ENCODE data around the gene FASTK.

The FASTK gene

GRCh38 chr7:151083071-151083823 lies 2.6 kb upstream of the FASTK start, which contains the start of gene TMUB1:
TMUB1 (minus strand) TSS chr7:151083493; CDS start chr7:151082563, 930 bp downstream.
- Mint-ChIP-seq H3K36me3 (ENCODE audit: low read depth) (peaks cover 5% of the 10 kb centered on the region), H3K27me3 (peaks cover 13% of the 10 kb centered on the region), H3K4me1 (peaks cover 43% of the 10 kb centered on the region), H3K9me3 (no peaks in the 10 kb centered on the region), H3K27ac (peak within 1 kb of the TSS; percentile 91), H3K4me3 (peak within 1 kb of the TSS; percentile 95)
- DNase-seq (peak; percentile 86), ATAC-seq (peak; percentile 61)

- peak overlapping the region; percentile 91 for H3K27ac Mint-ChIP-seq
- DNase-seq (no peak), ATAC-seq (no peak)
- peak overlapping the region; percentile 95 for H3K4me3 Mint-ChIP-seq
- no peaks in the 10 kb centered on the region for H3K9me3 Mint-ChIP-seq
- H3K4me1 Mint-ChIP-seq = peaks cover 44% of the 10 kb centered on the region
- H3K27me3 Mint-ChIP-seq = peaks cover 11% of the 10 kb centered on the region
- H3K36me3 Mint-ChIP-seq (ENCODE audit: low read depth) = peaks cover 5% of the 10 kb centered on the region
Measured at GRCh38 chr7:151082141-151083070, 1.8 kb upstream of the FASTK start.

- DNase-seq (no peak), ATAC-seq (no peak)
- Mint-ChIP-seq H3K27ac (peak overlapping the region; percentile 87), H3K27me3 (peaks cover 11% of the 10 kb centered on the region), H3K4me3 (peak overlapping the region; percentile 96), H3K4me1 (peaks cover 44% of the 10 kb centered on the region), H3K9me3 (no peaks in the 10 kb centered on the region), H3K36me3 (ENCODE audit: low read depth) (peaks cover 5% of the 10 kb centered on the region)
Measured at GRCh38 chr7:151081170-151082101, 827 bp upstream of the FASTK start.

GRCh38 chr7:151080067-151080521 lies 515 bp downstream of the FASTK start:
- DNase-seq (peak; percentile 25), ATAC-seq (no peak)
- Mint-ChIP-seq H3K4me3 (peak overlapping the region; percentile 96), H3K27ac (peak overlapping the region; percentile 87), H3K4me1 (peaks cover 35% of the 10 kb centered on the region), H3K9me3 (no peaks in the 10 kb centered on the region), H3K36me3 (ENCODE audit: low read depth) (peaks cover 6% of the 10 kb centered on the region), H3K27me3 (peaks cover 5% of the 10 kb centered on the region)

GRCh38 chr7:151079199-151079910 lies 1.3 kb downstream of the FASTK start:
- ATAC-seq (no peak), DNase-seq (no peak)
- Mint-ChIP-seq H3K36me3 (ENCODE audit: low read depth) (peaks cover 6% of the 10 kb centered on the region), H3K4me3 (peak overlapping the region; percentile 96), H3K27me3 (no peaks in the 10 kb centered on the region), H3K4me1 (peaks cover 31% of the 10 kb centered on the region), H3K9me3 (no peaks in the 10 kb centered on the region), H3K27ac (peak overlapping the region; percentile 87)

- ATAC-seq = no peak
- Mint-ChIP-seq H3K4me3 (peak overlapping the region; percentile 96), H3K27me3 (no peaks in the 10 kb centered on the region), H3K4me1 (peaks cover 28% of the 10 kb centered on the region), H3K27ac (peak overlapping the region; percentile 47), H3K9me3 (no peaks in the 10 kb centered on the region), H3K36me3 (ENCODE audit: low read depth) (peaks cover 8% of the 10 kb centered on the region)
- DNase-seq = no peak
Measured at GRCh38 chr7:151078233-151079040, 2.2 kb downstream of the FASTK start.

GRCh38 chr7:151077705-151078232 lies 2.8 kb downstream of the FASTK start:
- Mint-ChIP-seq H3K27ac (peak overlapping the region; percentile 47), H3K27me3 (no peaks in the 10 kb centered on the region)

GRCh38 chr7:151076863-151077704 lies 3.5 kb downstream of the FASTK start:
- no peak overlapping the region for H3K27ac Mint-ChIP-seq
- no peaks in the 10 kb centered on the region for H3K9me3 Mint-ChIP-seq
- no peak for ATAC-seq

More at GRCh38 chr7:151077705-151078232, 2.8 kb downstream of the FASTK start:
- Mint-ChIP-seq H3K36me3 (ENCODE audit: low read depth) (peaks cover 8% of the 10 kb centered on the region), H3K4me1 (peaks cover 27% of the 10 kb centered on the region), H3K4me3 (peak overlapping the region; percentile 56), H3K9me3 (no peaks in the 10 kb centered on the region)
- ATAC-seq (no peak), DNase-seq (no peak)

GRCh38 chr7:151075978-151076426 lies 4.6 kb downstream of the FASTK start:
- Mint-ChIP-seq H3K4me1 (peaks cover 20% of the 10 kb centered on the region), H3K9me3 (no peaks in the 10 kb centered on the region), H3K4me3 (no peak overlapping the region), H3K36me3 (ENCODE audit: low read depth) (peaks cover 11% of the 10 kb centered on the region), H3K27me3 (no peaks in the 10 kb centered on the region), H3K27ac (no peak overlapping the region)
- ATAC-seq (no peak), DNase-seq (no peak)

More at GRCh38 chr7:151076863-151077704, 3.5 kb downstream of the FASTK start:
- Mint-ChIP-seq H3K27me3 (no peaks in the 10 kb centered on the region), H3K36me3 (ENCODE audit: low read depth) (peaks cover 9% of the 10 kb centered on the region), H3K4me3 (no peak overlapping the region), H3K4me1 (peaks cover 25% of the 10 kb centered on the region)
- peak; percentile 38 for DNase-seq

- H3K36me3 Mint-ChIP-seq (ENCODE audit: low read depth) = peaks cover 12% of the 10 kb centered on the region
- ATAC-seq = no peak
- H3K27me3 Mint-ChIP-seq = no peaks in the 10 kb centered on the region
- no peak overlapping the region for H3K27ac Mint-ChIP-seq
- no peak for DNase-seq
- no peaks in the 10 kb centered on the region for H3K9me3 Mint-ChIP-seq
- H3K4me3 Mint-ChIP-seq = no peak overlapping the region
- H3K4me1 Mint-ChIP-seq = peaks cover 17% of the 10 kb centered on the region
Measured at GRCh38 chr7:151075662-151075971, 5.0 kb downstream of the FASTK start.

- H3K27me3 Mint-ChIP-seq = no peaks in the 10 kb centered on the region
- H3K4me3 Mint-ChIP-seq = no peak overlapping the region
- H3K9me3 Mint-ChIP-seq = no peaks in the 10 kb centered on the region
- peaks cover 13% of the 10 kb centered on the region for H3K36me3 Mint-ChIP-seq (ENCODE audit: low read depth)
- no peak overlapping the region for H3K27ac Mint-ChIP-seq
- peaks cover 17% of the 10 kb centered on the region for H3K4me1 Mint-ChIP-seq
- DNase-seq (no peak), ATAC-seq (no peak)
Measured at GRCh38 chr7:151074817-151075661, 5.6 kb downstream of the FASTK start.
